ENCODE measurements around the gene F11R.
A peak's percentile ranks its signal among the peaks of the same experiment; 100 is the strongest.
"Not testable (repeated sequence)": the region's sequence is repeated elsewhere in the genome, so short reads cannot be mapped to it uniquely, and the experiment has no call there.

The F11R gene

GRCh38 chr1:161039546-161039945, 18.6 kb upstream of the F11R start:
- DNase-seq (ENCODE audit: low read depth), result no peak

GRCh38 chr1:161039154-161039545, 18.2 kb upstream of the F11R start:
- DNase-seq (ENCODE audit: low read depth), result no peak

DNA sequence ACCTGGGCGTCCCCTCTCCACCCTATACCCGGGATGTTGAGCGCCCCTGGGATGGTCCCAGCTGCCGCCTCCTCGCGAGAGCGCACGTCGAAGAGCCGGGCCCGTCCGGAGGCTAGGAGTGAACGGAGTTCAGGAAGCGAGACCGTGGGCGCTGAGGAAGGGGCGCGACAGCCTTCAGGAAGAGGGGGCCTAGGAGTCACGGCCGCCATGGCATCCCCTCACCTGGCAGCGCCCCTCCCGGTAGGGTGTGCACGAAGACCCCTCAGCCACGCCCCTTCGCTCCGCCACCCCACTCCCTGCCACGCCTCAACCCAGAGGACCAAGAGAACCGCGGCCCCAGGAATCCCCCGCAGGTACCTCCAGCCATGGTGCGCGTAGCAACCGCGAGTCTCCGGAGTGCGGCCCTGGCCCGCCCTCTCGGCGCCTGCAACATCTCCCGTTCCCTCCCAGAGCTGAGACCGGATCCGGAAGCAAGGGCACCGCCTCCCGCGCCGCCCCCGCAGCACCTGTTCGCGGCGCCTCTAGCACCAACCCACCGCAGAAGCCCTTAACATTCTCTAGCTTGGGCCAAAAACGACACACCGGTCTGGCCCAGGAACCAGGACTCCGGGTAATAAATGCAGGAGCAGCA, 17.7 kb upstream of the F11R start, which contains the start of gene TSTD1:
TSTD1 (minus strand) TSS at position 442 of the 631 bp plus-strand sequence; CDS start at position 367, 75 bp downstream.
- peak; percentile 79 for DNase-seq (ENCODE audit: low read depth)

DNA sequence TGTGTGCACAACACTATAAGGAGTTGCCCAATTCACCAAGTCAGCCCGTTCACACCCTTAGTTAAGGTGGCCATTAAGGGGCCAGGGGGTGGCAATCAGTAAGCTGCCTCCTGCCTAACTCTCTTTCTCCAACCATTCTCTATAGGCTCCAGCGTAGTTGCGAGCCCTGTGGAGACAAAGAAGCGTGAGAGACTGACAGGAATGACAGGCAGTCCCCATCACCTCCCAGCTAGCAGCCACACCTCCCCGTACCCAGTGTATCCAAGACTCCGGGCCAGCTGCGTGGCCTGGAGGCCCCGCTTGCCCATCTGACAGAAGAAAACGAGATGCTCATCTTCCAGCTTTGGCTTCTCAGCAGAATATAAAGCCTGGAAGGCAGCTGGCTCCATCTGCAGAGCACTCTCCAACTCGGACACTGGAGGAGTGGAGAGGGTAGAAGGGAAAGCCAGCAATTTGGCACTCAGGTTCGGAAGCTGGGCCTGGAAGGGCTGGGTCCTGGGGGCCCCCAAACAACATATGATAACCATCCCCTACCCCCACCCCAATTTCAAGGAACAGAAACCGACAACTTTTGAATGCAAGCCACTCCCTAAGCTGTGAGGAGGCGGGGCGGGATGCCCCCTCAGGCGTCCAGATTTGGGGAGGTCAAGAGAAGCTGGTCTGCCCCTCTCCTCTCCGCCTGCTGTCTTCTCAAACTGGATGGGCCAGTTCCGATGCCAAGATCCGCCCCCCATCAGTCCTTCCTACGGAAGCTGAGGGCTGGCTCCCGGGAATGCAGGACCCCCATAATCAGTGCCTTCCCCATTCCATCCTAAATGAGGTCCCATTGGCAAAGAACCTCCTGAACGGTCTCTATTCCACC, 16.9 kb upstream of the F11R start:
- no peak for DNase-seq (ENCODE audit: low read depth)

GRCh38 chr1:161033751-161034150, 12.8 kb upstream of the F11R start:
- DNase-seq (ENCODE audit: low read depth), result no peak

DNA sequence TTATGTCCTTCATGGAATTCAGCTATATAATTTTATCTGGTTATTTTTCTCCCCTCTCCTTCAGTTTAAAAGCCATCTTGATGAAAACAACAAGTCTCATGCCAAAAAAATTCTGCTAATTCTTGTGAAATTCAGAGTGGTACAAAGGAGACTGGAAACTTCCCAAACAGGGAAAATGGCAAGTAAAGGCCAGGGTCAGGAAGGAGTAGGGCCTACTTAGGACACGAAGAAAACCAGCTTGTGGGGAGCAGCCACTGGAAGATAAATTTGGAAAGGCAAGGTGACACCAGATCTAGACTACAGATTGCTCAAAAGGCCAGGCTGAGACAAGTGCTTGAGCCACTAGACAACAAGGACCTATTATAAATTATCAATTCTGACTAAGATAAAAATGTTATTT, 11.5 kb upstream of the F11R start:
- DNase-seq (ENCODE audit: low read depth), result no peak

- no peak for DNase-seq (ENCODE audit: low read depth)
Measured at GRCh38 chr1:161031874-161032273, 10.9 kb upstream of the F11R start.

DNA sequence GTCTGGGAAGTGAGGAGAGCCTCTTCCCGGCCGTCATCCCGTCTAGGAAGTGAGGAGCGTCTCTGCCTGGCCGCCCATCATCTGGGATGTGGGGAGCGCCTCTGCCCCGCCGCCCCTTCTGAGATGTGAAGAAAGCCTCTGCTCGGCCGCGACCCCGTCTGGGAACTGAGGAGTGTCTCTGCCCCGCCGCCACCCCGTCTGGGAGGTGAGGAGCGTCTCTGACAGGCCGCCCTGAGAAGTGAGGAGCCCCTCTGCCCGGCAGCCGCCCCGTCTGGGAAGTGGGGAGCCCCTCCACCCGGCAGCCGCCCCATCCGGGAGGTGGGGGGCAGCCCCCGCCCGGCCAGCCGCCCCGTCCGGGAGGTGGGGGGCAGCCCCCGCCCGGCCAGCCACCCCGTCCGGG, 8.5 kb upstream of the F11R start:
- not testable (repeated sequence) for DNase-seq (ENCODE audit: low read depth)

- DNase-seq (ENCODE audit: low read depth), result not testable (repeated sequence)
Measured at GRCh38 chr1:161026954-161027353, 6.0 kb upstream of the F11R start.

GRCh38 chr1:161022432-161022831, 1.5 kb upstream of the F11R start:
- not testable (repeated sequence) for DNase-seq (ENCODE audit: low read depth)

GRCh38 chr1:161021970-161022353, 1.0 kb upstream of the F11R start:
- no peak for DNase-seq (ENCODE audit: low read depth)

DNA sequence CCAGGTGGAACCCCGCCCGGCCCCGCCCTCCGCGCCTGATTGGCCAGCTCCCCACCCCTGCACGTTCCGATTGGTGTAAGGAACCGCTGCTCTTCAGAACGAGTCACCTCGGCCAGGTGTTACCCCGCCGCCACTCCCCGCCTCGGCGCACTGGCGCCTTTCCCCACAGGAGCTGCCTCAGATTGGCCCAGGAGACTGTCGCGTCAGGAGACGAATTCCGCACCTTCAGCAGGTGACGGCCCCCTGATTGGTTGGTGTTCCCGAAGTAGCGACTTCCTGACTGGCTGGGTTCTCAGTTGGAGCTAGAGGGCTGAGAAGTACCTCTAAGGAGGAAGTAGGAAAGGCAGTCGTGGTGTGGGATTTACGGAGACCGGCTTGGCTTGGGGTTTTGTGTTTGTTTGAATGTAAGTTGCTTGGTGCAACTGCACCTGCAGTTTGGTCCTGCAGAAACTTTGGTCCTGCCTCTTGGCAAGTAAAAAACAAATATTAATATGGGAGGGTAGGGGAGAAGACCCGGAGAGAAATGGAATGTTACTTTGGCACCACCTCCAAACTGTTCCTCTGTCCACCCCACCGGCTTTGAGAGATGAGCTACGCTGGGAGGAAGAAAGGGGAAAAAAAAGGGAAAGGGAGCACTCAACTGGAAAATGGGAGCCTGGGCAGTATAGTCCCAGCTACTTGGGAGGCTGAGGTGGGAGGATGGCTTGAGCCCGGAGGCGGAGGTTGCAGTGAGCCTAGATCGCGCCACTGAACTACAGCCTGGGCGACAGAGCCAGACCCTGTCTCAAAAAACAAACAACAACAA, 415 bp upstream of the F11R start:
- DNase-seq (ENCODE audit: low read depth), result peak; percentile 80

DNA sequence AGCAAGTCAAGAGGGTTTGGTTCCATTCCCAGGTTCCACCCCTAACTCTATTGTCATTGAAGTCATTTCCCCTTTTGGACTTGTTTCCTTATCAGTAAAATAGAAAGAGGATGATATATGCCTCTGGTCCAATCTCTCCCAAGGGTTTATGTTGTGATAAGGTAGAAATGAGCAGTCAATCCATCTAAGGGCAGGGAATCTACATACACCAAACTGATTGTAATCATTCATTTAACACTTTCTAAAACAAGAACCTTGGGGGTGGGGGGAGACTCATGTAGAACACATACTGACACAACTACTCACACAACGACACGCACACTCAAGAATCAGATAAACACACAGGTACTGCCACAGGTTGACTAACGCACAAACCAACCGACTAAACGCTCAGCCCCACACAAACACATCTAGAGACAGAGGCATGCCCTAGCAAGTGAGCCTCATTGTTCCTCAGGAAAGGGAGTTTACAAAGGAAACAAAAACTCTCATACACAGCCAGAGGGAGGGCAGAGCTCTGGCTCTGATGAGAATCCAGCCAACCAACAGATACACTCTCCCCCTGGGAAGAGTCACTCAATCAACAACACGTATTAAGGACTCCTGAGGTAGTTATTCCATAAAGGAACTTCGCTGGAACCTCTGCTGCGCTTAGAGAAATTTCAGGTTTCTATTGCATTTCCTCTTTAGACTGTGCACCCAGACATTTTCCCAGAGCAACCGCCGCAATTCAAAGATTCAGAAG, 1.0 kb downstream of the F11R start:
- no peak for DNase-seq (ENCODE audit: low read depth)

- DNase-seq (ENCODE audit: low read depth), result not testable (repeated sequence)
Measured at GRCh38 chr1:161019111-161019660, 1.8 kb downstream of the F11R start.

DNA sequence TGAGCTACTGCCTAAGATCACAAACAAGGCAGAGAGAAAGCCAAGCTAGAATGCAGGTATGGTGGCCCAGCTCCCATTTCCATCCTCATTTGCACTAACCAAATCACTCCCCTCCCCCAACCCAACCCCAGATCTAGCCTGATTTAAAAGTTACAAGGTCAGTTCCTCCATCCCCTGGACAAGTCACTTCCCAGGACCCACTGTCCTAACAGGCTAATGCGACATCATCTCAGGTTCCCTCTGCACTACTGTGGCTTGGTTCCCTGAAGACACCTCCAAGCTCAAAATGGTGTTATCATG, 2.4 kb downstream of the F11R start:
- no peak for DNase-seq (ENCODE audit: low read depth)

GRCh38 chr1:161017756-161018630, 3.0 kb downstream of the F11R start:
- no peak for DNase-seq (ENCODE audit: low read depth)

GRCh38 chr1:161017181-161017580, 3.8 kb downstream of the F11R start:
- not testable (repeated sequence) for DNase-seq (ENCODE audit: low read depth)

DNA sequence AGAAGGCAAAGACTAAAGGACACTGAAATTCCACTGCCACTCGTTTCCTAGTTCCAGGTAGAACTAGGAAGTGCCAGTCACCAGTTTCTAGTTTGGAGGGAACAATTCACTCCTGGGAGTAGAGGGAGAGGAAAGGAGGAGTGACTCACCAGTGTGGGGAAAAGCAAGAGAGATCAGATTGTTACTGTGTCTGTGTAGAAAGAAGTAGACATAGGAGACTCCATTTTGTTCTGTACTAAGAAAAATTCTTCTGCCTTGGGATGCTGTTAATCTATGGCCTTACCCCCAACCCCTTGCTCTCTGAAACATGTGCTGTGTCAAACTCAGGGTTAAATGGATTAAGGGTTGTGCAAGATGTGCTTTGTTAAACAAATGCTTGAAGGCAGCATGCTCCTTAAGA, 4.3 kb downstream of the F11R start:
- not testable (repeated sequence) for DNase-seq (ENCODE audit: low read depth)

DNA sequence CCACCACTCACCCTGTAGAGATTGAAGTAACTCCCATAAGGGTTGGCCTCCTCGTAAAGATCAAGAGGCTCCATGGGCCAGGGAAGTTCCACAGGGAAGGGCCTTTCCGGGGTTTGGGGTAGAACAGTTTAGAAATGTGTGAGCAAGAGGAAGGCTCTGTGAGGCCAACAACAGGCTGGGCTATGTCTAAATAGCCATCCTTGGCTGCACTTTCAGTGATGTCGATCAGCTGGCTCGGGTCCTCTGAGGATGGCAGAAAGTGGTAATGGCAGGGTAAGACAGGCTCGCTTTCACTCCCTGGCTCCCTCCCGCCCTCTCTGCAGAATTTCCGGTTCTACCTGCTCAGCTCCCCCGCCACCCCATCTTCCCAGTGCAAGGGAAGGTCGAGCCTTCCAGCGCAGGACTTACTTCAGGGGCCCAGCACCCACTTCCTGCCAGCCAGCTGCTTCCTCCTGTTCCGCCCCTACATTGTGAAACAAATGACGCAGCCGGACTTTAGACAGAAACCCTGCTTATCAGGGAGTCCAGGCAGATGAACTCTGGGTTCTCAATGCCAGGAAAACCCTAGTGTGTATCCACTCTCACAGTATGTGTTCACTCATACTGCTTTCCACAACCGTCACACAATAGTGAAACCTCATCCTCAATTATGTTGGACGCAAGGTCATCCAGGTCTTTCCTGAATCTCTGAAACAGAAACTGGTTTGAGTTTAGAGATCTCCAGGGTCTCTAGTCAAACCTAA, 7.3 kb downstream of the F11R start:
- DNase-seq (ENCODE audit: low read depth), result peak; percentile 51

DNA sequence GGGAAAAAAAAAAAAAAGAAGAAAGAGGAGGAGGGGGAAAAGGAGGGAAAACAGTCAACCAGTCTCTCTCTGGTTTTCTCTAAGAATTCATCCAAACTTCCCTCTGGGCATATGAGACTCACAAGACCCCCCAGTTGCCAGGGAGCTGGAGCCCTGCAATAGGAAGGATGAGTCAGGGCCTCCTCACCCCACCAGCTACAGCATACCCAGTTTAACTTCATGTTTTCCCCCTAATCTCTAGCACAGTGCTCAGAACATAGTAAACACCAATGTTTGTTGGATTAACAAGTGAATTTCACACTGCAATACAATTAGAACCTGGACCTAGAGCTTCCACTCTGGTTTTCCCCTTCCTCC, 7.8 kb downstream of the F11R start:
- DNase-seq (ENCODE audit: low read depth), result no peak
